H1 (cell line): ENCODE measurements around the gene DEFB119. TPM values are rescaled to one million over a fixed set of nuclear protein-coding genes. Genes with fewer than 3 reads are reported as not detected.

ENCODE experiments used
- CTCF ChIA-PET: fragments of 300-600 bp; sonication (Branson Sonifier 250); formaldehyde crosslinking; loops from one replicate; lab custom pipeline; 2021; ENCODE audit not compliant: partially characterized antibody; lab: Charles Lee
- POLR2A ChIA-PET: fragments of 300-600 bp; sonication (Branson Sonifier 250); formaldehyde crosslinking; loops from one replicate; lab custom pipeline; 2021; ENCODE audit warnings: inconsistent platforms; ENCODE audit not compliant: partially characterized antibody; lab: Charles Lee
- DNase-seq, 2 experiments: peaks; one replicate each; pipeline versions ENCODE4 v3.0.0 to v3.0.0-alpha.2; 2010 to 2022; ENCODE audit warnings: low spot score in 2 of 2, low read depth in 1 of 2, mixed read lengths in 1 of 2
- FAIRE-seq: peaks from 2 replicates; lab custom pipeline; 2011; peaks lifted over from hg19 to GRCh38; lab: Jason Lieb, UNC
- H2AFZ ChIP-seq: 2 replicates; pipeline ENCODE4 v1.8.1; 2012; ENCODE audit warnings: low read length, inconsistent platforms
- H2AK5ac ChIP-seq: 2 replicates; pipeline ENCODE4 v1.6.1; 2013; ENCODE audit warnings: low read depth, low read length
- H2BK120ac ChIP-seq: replicated peaks from 2 replicates; pipeline ENCODE3; 2013; ENCODE audit warnings: low read depth, low read length, inconsistent platforms
- H2BK12ac ChIP-seq: 2 replicates; pipeline ENCODE4 v1.6.1; 2013; ENCODE audit warnings: low read depth, low read length
- H2BK15ac ChIP-seq: 2 replicates; pipeline ENCODE4 v1.6.1; 2013; ENCODE audit warnings: low read length
- H2BK20ac ChIP-seq: 2 replicates; pipeline ENCODE4 v1.6.1; 2013; ENCODE audit warnings: low read length
- H2BK5ac ChIP-seq: 2 replicates; pipeline ENCODE4 v1.6.1; 2013; ENCODE audit warnings: low read depth, low read length
- H3K14ac ChIP-seq: 2 replicates; pipeline ENCODE4 v1.6.1; 2013; ENCODE audit warnings: inconsistent platforms; ENCODE audit not compliant: insufficient read length
- H3K18ac ChIP-seq: 2 replicates; pipeline ENCODE4 v1.6.1; 2013; ENCODE audit warnings: low read length; ENCODE audit errors: extremely low read depth
- H3K23ac ChIP-seq: 2 replicates; pipeline ENCODE4 v1.6.1; 2013; ENCODE audit warnings: inconsistent platforms; ENCODE audit not compliant: insufficient read length
- H3K23me2 ChIP-seq: 2 replicates; pipeline ENCODE4 v1.6.1; 2013; ENCODE audit warnings: low read depth, low read length
- H3K27ac ChIP-seq: 2 replicates; pipeline ENCODE4 v1.6.1; 2011; ENCODE audit warnings: low read depth, low read length, inconsistent platforms
- H3K27me3 ChIP-seq, 4 experiments: replicated peaks in 1 of 4; 1 replicate in 1 of 4; 2 replicates in 3 of 4; pipeline versions ENCODE4 v1.6.1 to v1.8.1; 2011 to 2013; ENCODE audit warnings: low read length in 3 of 4, mild to moderate bottlenecking in 3 of 4, inconsistent platforms in 2 of 4, mixed read lengths in 2 of 4, moderate library complexity in 1 of 4; ENCODE audit not compliant: control insufficient read depth in 3 of 4, insufficient read depth in 3 of 4; ENCODE audit errors: extremely low read depth in 1 of 4
- H3K36me3 ChIP-seq, 4 experiments: 2 replicates each; pipeline versions ENCODE4 v1.6.1 to v1.8.1; 2011 to 2013; ENCODE audit warnings: mild to moderate bottlenecking in 4 of 4, low read length in 3 of 4, moderate library complexity in 2 of 4, control low read depth in 1 of 4, inconsistent platforms in 1 of 4; ENCODE audit not compliant: insufficient read depth in 4 of 4, control insufficient read depth in 2 of 4
- H3K4ac ChIP-seq: replicated peaks from 2 replicates; pipeline ENCODE3; 2013; ENCODE audit warnings: low read length, low read depth, mixed read lengths, inconsistent platforms; ENCODE audit not compliant: insufficient read length
- H3K4me1 ChIP-seq, 4 experiments: replicated peaks in 1 of 4; 1 replicate in 1 of 4; 2 replicates in 3 of 4; pipeline versions ENCODE4 v1.6.1 to v1.8.1; 2011 to 2013; ENCODE audit warnings: low read length in 3 of 4, inconsistent platforms in 2 of 4, mixed read lengths in 1 of 4; ENCODE audit not compliant: insufficient read depth in 4 of 4, control insufficient read depth in 3 of 4
- H3K4me2 ChIP-seq, 2 experiments: 2 replicates each; pipeline versions ENCODE4 v1.6.1 to v1.8.1; 2011 to 2013; ENCODE audit warnings: low read depth in 2 of 2, low read length in 2 of 2, control low read depth in 1 of 2, inconsistent platforms in 1 of 2, mild to moderate bottlenecking in 1 of 2; ENCODE audit not compliant: insufficient read depth in 1 of 2
- H3K4me3 ChIP-seq, 4 experiments: fragments of 200-600, 300-600 bp in 1 of 4; sonication (generic), shearing (Covaris generic), sonication (Bioruptor Twin) in 1 of 4; 2 replicates each; pipeline versions ENCODE4 v1.5.1 to v1.8.1; 2011 to 2016; ENCODE audit warnings: low read length in 4 of 4, low read depth in 3 of 4, control low read depth in 2 of 4, inconsistent platforms in 2 of 4, mild to moderate bottlenecking in 2 of 4, mixed read lengths in 1 of 4, moderate library complexity in 1 of 4; ENCODE audit not compliant: insufficient read depth in 2 of 4; ENCODE audit errors: extremely low read depth in 1 of 4
- H3K56ac ChIP-seq: replicated peaks from 2 replicates; pipeline ENCODE3; 2013; ENCODE audit warnings: low read depth, mild to moderate bottlenecking, mixed read lengths, low read length, inconsistent platforms; ENCODE audit not compliant: insufficient read length
- H3K79me1 ChIP-seq: 2 replicates; pipeline ENCODE4 v1.6.1; 2013; ENCODE audit warnings: low read depth, low read length, control low read depth
- H3K79me2 ChIP-seq, 2 experiments: 2 replicates each; pipeline versions ENCODE4 v1.6.1 to v1.8.1; 2012 to 2013; ENCODE audit warnings: low read length in 2 of 2, mild to moderate bottlenecking in 2 of 2, inconsistent platforms in 1 of 2; ENCODE audit not compliant: insufficient read depth in 2 of 2, control insufficient read depth in 1 of 2
- H3K9ac ChIP-seq, 4 experiments: replicated peaks in 1 of 4; 1 replicate in 1 of 4; 2 replicates in 3 of 4; pipeline versions ENCODE4 v1.6.1 to v1.8.1; 2011 to 2013; ENCODE audit warnings: low read depth in 3 of 4, low read length in 3 of 4, control low read depth in 2 of 4, mild to moderate bottlenecking in 2 of 4, moderate library complexity in 2 of 4, inconsistent platforms in 1 of 4; ENCODE audit errors: extremely low read depth in 1 of 4
- H3K9me3 ChIP-seq, 2 experiments: 2 replicates each; pipeline versions ENCODE4 v1.6.1 to v1.8.1; 2012 to 2013; ENCODE audit warnings: mild to moderate bottlenecking in 2 of 2, moderate library complexity in 2 of 2, control low read depth in 1 of 2, inconsistent platforms in 1 of 2, low read depth in 1 of 2, low read length in 1 of 2, mixed read lengths in 1 of 2; ENCODE audit not compliant: insufficient read depth in 2 of 2
- H4K20me1 ChIP-seq, 2 experiments: replicated peaks in 1 of 2; 2 replicates each; pipeline versions ENCODE3 to v1.8.1; 2011 to 2013; ENCODE audit warnings: inconsistent platforms in 2 of 2, low read length in 2 of 2, mild to moderate bottlenecking in 1 of 2; ENCODE audit not compliant: insufficient read depth in 2 of 2, control insufficient read depth in 1 of 2
- H4K5ac ChIP-seq: 2 replicates; pipeline ENCODE4 v1.6.1; 2013; ENCODE audit warnings: low read length, low read depth, mixed read lengths, inconsistent platforms; ENCODE audit not compliant: insufficient read length
- H4K8ac ChIP-seq: 2 replicates; pipeline ENCODE4 v1.8.0; 2013; ENCODE audit warnings: mild to moderate bottlenecking, moderate library complexity, low read length, inconsistent platforms; ENCODE audit not compliant: insufficient read depth; ENCODE audit errors: extremely low read depth
- H4K91ac ChIP-seq: replicated peaks from 2 replicates; pipeline ENCODE3; 2013; ENCODE audit warnings: low read length, mixed read lengths, inconsistent platforms; ENCODE audit not compliant: insufficient read length
- BACH1 ChIP-seq: IDR thresholded peaks from 2 replicates; pipeline ENCODE4 v1.6.1; 2012; ENCODE audit warnings: low read length, improper control_type of control experiment
- EP300 ChIP-seq, 2 experiments: IDR thresholded peaks; 1 replicate in 1 of 2; 2 replicates in 1 of 2; pipeline ENCODE4 v1.6.1; 2011 to 2012; ENCODE audit warnings: low read depth in 2 of 2, low read length in 2 of 2, mild to moderate bottlenecking in 2 of 2, borderline replicate concordance in 1 of 2, inconsistent platforms in 1 of 2, moderate library complexity in 1 of 2
- EZH2 ChIP-seq: fragments of 200-600 bp; sonication (generic); IDR thresholded peaks from 2 replicates; pipeline ENCODE4 v1.7.1; 2012; ENCODE audit warnings: low read depth, mild to moderate bottlenecking, moderate library complexity, low read length, inconsistent platforms; ENCODE audit not compliant: severe bottlenecking
- GABPA ChIP-seq: IDR thresholded peaks from 2 replicates; pipeline ENCODE4 v1.6.1; 2011; ENCODE audit warnings: mild to moderate bottlenecking, low read length, moderate library complexity, borderline replicate concordance; ENCODE audit not compliant: insufficient read depth
- JUND ChIP-seq: IDR thresholded peaks from 2 replicates; pipeline ENCODE4 v1.6.1; 2011; ENCODE audit warnings: mild to moderate bottlenecking, improper control_type of control experiment, low read length
- MAX ChIP-seq: IDR thresholded peaks from 2 replicates; pipeline ENCODE4 v1.6.1; 2012; ENCODE audit warnings: inconsistent platforms
- SAP30 ChIP-seq: fragments of 300-600 bp; sonication (generic); IDR thresholded peaks from 2 replicates; pipeline ENCODE4 v1.7.1; 2012; ENCODE audit warnings: low read length, moderate library complexity, mild to moderate bottlenecking, inconsistent platforms; ENCODE audit not compliant: insufficient read depth, insufficient replicate concordance
- SIRT6 ChIP-seq: IDR thresholded peaks from one replicate; pipeline ENCODE4 v1.7.1; 2012; ENCODE audit warnings: low read length, inconsistent platforms
- SIX5 ChIP-seq: IDR thresholded peaks from 2 replicates; pipeline ENCODE4 v1.6.1; 2011; ENCODE audit warnings: mild to moderate bottlenecking, low read depth, low read length
- SP1 ChIP-seq: IDR thresholded peaks from 2 replicates; pipeline ENCODE4 v1.6.1; 2011; ENCODE audit warnings: low read depth, low read length
- TAF1 ChIP-seq: IDR thresholded peaks from 2 replicates; pipeline ENCODE4 v1.6.1; 2011; ENCODE audit warnings: mild to moderate bottlenecking, low read depth, low read length
- TEAD4 ChIP-seq: IDR thresholded peaks from 2 replicates; pipeline ENCODE4 v1.6.1; 2012; ENCODE audit warnings: low read depth, low read length, inconsistent platforms, mixed read lengths
- WGBS, 2 experiments: shearing (Covaris generic) in 1 of 2; methylation state at CpG; one replicate each; pipeline versions ENCODE4 v1.1.6 to v1.1.7; 2013 to 2015; ENCODE audit warnings: low lambda C conversion rate in 2 of 2, mixed read lengths in 2 of 2, inconsistent platforms in 1 of 2, low coverage in 1 of 2, missing lambda C conversion rate in 1 of 2; ENCODE audit not compliant: insufficient replicate concordance in 2 of 2, insufficient coverage in 1 of 2, insufficient read length in 1 of 2; ENCODE audit errors: extremely low coverage in 1 of 2, missing lambda C conversion rate in 1 of 2; 5-methylcytosine and 5-hydroxymethylcytosine counted together
- polyA plus RNA-seq, 7 experiments: library from polyadenylated mRNA; depleted of rRNA in 3 of 7; stranded (reverse) in 5 of 7; unstranded in 2 of 7; fragments of >200 nt in 5 of 7; fragments of 200-250 nt in 2 of 7; gene quantifications; 1 replicate in 5 of 7; 2 replicates in 1 of 7; 4 replicates in 1 of 7; pipeline versions ENCODE4 v1.2.1 to v1.2.3, GENCODE V29; 2011 to 2013; ENCODE audit warnings: missing spikeins in 2 of 7, mixed read lengths in 2 of 7
- total RNA-seq: library from RNA; stranded (reverse); fragmentation: NEBNext Ultra II Directional; extraction: Animal tissue kit (Norgen Biotek cat#: 25700); gene quantifications from 2 replicates; pipeline ENCODE4 v1.2.1, GENCODE V29; 2021

DEFB119 gene
- total and polyA plus RNA-seq, 2 of the 8 experiments (the other 6 are each of a cell fraction or from before 2014, with no cell fraction given) = not detected

GRCh38 chr20:31363295-31363694 lies 27.1 kb downstream of the DEFB119 start:
- no peak overlapping the region for H3K18ac ChIP-seq
- H2AK5ac ChIP-seq = no peak overlapping the region
- no peaks in the 10 kb centered on the region for H3K27me3 ChIP-seq
- ChIA-PET POLR2A (no interaction called here), CTCF (no interaction called here)
- H3K4ac ChIP-seq = no peak overlapping the region
- no peak overlapping the region for H2AFZ ChIP-seq
- no peak overlapping the region for H3K27ac ChIP-seq
- H2BK20ac ChIP-seq = no peak overlapping the region
- DNase-seq (no peak), FAIRE-seq (no peak)
- no peak overlapping the region for H3K14ac ChIP-seq
- H4K20me1 ChIP-seq = no peaks in the 10 kb centered on the region
- no peak overlapping the region for H4K91ac ChIP-seq
- no peak overlapping the region for H3K23ac ChIP-seq
- H3K9ac ChIP-seq = no peak overlapping the region
- H2BK12ac ChIP-seq = no peak overlapping the region
- H3K4me2 ChIP-seq = no peak overlapping the region
- no peaks in the 10 kb centered on the region for H3K23me2 ChIP-seq
- no peak overlapping the region for H2BK120ac ChIP-seq
- no peaks in the 10 kb centered on the region for H3K79me2 ChIP-seq
- no peaks in the 10 kb centered on the region for H3K4me1 ChIP-seq
- no peaks in the 10 kb centered on the region for H3K36me3 ChIP-seq
- peaks cover 50 to 81% of the 10 kb centered on the region in 2 experiments for H3K9me3 ChIP-seq
- H4K8ac ChIP-seq = no peak overlapping the region
- H3K4me3 ChIP-seq = no peak overlapping the region
- H2BK5ac ChIP-seq = no peak overlapping the region
- H3K79me1 ChIP-seq = no peaks in the 10 kb centered on the region
- WGBS, 2 experiments = 76% methylated on average over 4 of the region's 4 CpGs; no CpG with 5 or more reads in 1 of the 2 experiments
- no peak overlapping the region for H2BK15ac ChIP-seq
- H3K56ac ChIP-seq = no peak overlapping the region
- no peak overlapping the region for H4K5ac ChIP-seq
- TF ChIP-seq TAF1 (no peak), SP1 (no peak), MAX (no peak), JUND (no peak), TEAD4 (no peak), SAP30 (no peak), EP300 (IDR thresholded peaks at IDR 0.05; ENCODE audit: borderline replicate concordance in 1 of 2, low read depth in 2 of 2, low read length in 2 of 2) (no peak), GABPA (no peak), SIX5 (no peak), EZH2 (no peak), SIRT6 (no peak), BACH1 (no peak)
